OCI-LY1 (cell line): Measurements from ENCODE around the gene HBG2.

Source experiments
- CTCF ChIP-seq: fragments of 200-600 bp; sonication (generic), shearing (Covaris generic); IDR thresholded peaks from 2 replicates; pipeline ENCODE4 v1.5.1; 2017; ENCODE audit warnings: mild to moderate bottlenecking, antibody characterized with exemption, low read length, moderate library complexity, mixed read lengths
- EZH2 ChIP-seq: fragments of 200-600 bp; sonication (generic), shearing (Covaris generic); IDR thresholded peaks from 2 replicates; pipeline ENCODE4 v1.8.0; 2017; ENCODE audit warnings: borderline replicate concordance, mixed run types, mild to moderate bottlenecking, antibody characterized with exemption, low read length, moderate library complexity, mixed read lengths

GRCh38 chr11:5285703-5286340 is 31.2 kb upstream of the HBG2 start:
- no peak for TF ChIP-seq EZH2
- TF ChIP-seq CTCF = no peak
